GM04504 (cell line): ENCODE data around the gene CLCN7.

Experiments
- DNase-seq: peaks from one replicate; pipeline ENCODE4 v3.0.0-alpha.2; 2012; ENCODE audit warnings: low read depth

CLCN7 gene

GRCh38 chr16:1464196-1464893, 10.5 kb downstream of the CLCN7 start:
- no peak for DNase-seq

GRCh38 chr16:1461146-1461545, 13.7 kb downstream of the CLCN7 start:
- no peak for DNase-seq

GRCh38 chr16:1460602-1461138, 14.2 kb downstream of the CLCN7 start:
- DNase-seq, result no peak

- no peak for DNase-seq
Measured at GRCh38 chr16:1459967-1460366, 14.9 kb downstream of the CLCN7 start.

- DNase-seq, result no peak
Measured at GRCh38 chr16:1458977-1459341, 15.9 kb downstream of the CLCN7 start.

- no peak for DNase-seq
Measured at GRCh38 chr16:1458336-1458976, 16.4 kb downstream of the CLCN7 start.

GRCh38 chr16:1457489-1458245, 17.2 kb downstream of the CLCN7 start:
- DNase-seq, result no peak

- DNase-seq, result no peak
Measured at GRCh38 chr16:1456951-1457350, 17.9 kb downstream of the CLCN7 start.

- no peak for DNase-seq
Measured at GRCh38 chr16:1455190-1456171, 19.3 kb downstream of the CLCN7 start.

GRCh38 chr16:1454561-1454960, 20.3 kb downstream of the CLCN7 start:
- DNase-seq, result no peak

- no peak for DNase-seq
Measured at GRCh38 chr16:1453316-1453715, 21.5 kb downstream of the CLCN7 start.

GRCh38 chr16:1452530-1452929, 22.3 kb downstream of the CLCN7 start:
- DNase-seq, result no peak

GRCh38 chr16:1451702-1452392, 23.0 kb downstream of the CLCN7 start:
- DNase-seq, result no peak

GRCh38 chr16:1450841-1451240, 24.0 kb downstream of the CLCN7 start:
- no peak for DNase-seq

GRCh38 chr16:1450218-1450617, 24.6 kb downstream of the CLCN7 start:
- no peak for DNase-seq

GRCh38 chr16:1449201-1449788, 25.5 kb downstream of the CLCN7 start:
- no peak for DNase-seq

- DNase-seq, result no peak
Measured at GRCh38 chr16:1448536-1449116, 26.2 kb downstream of the CLCN7 start.

GRCh38 chr16:1447965-1448364, 26.9 kb downstream of the CLCN7 start:
- no peak for DNase-seq

GRCh38 chr16:1446296-1447080, 28.3 kb downstream of the CLCN7 start:
- no peak for DNase-seq
